ENCODE measurements around the gene FHIT. TPM values are rescaled to one million over a fixed set of nuclear protein-coding genes. Genes with fewer than 3 reads are reported as not detected.

FHIT gene
- total RNA-seq, 4 donors from 2014 or later, result 4.4 to 10.6 (median 8.4) TPM

GRCh38 chr3:59990915-59991314 is 1260.3 kb downstream of the FHIT start:
- TF ChIP-seq, protein P1, sequence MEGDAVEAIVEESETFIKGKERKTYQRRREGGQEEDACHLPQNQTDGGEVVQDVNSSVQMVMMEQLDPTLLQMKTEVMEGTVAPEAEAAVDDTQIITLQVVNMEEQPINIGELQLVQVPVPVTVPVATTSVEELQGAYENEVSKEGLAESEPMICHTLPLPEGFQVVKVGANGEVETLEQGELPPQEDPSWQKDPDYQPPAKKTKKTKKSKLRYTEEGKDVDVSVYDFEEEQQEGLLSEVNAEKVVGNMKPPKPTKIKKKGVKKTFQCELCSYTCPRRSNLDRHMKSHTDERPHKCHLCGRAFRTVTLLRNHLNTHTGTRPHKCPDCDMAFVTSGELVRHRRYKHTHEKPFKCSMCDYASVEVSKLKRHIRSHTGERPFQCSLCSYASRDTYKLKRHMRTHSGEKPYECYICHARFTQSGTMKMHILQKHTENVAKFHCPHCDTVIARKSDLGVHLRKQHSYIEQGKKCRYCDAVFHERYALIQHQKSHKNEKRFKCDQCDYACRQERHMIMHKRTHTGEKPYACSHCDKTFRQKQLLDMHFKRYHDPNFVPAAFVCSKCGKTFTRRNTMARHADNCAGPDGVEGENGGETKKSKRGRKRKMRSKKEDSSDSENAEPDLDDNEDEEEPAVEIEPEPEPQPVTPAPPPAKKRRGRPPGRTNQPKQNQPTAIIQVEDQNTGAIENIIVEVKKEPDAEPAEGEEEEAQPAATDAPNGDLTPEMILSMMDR (IDR thresholded peaks at IDR 0.05; ENCODE audit: low read depth), result no peak

DNA sequence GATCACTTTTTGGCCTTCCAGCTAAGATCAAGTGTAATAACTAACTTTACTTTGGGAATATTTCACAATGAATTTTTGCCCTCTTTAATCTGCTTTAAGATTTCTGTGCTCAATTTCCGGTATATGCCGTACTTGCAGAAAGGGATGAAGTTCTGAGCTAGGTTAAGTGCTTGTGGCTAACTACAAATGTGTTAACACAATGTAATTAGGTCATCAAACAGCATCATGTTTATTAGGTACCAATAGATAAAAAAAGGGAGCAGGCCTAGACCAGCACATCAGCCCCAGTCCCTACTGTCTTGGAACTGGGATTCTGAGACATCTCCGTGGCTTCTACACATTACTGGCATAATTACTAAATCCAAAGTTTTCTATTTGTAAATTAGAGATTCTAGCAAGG is 1268.7 kb downstream of the FHIT start:
- TF ChIP-seq, protein P1 (IDR thresholded peaks at IDR 0.05; ENCODE audit: low read depth), result no peak

- TF ChIP-seq, protein P1 (IDR thresholded peaks at IDR 0.05; ENCODE audit: low read depth), result no peak
Observed at GRCh38 chr3:59981377-59981776, 1269.9 kb downstream of the FHIT start.

GRCh38 chr3:59980576-59980975 is 1270.7 kb downstream of the FHIT start:
- TF ChIP-seq, protein P1 (IDR thresholded peaks at IDR 0.05; ENCODE audit: low read depth), result no peak

GRCh38 chr3:59979542-59979941 is 1271.7 kb downstream of the FHIT start:
- TF ChIP-seq, protein P1 (IDR thresholded peaks at IDR 0.05; ENCODE audit: low read depth), result no peak

GRCh38 chr3:59978979-59979378 is 1272.3 kb downstream of the FHIT start:
- TF ChIP-seq, protein P1 (IDR thresholded peaks at IDR 0.05; ENCODE audit: low read depth), result no peak

GRCh38 chr3:59970796-59971195 is 1280.5 kb downstream of the FHIT start:
- TF ChIP-seq, protein P1 (IDR thresholded peaks at IDR 0.05; ENCODE audit: low read depth), result no peak

Measured in subcutaneous adipose tissue (tissue), 4 donors.